UCSD-AML1 (cell line): ENCODE results near the gene DYNLT1.
"Not testable (repeated sequence)": the region's sequence is repeated elsewhere in the genome, so short reads cannot be mapped to it uniquely, and the experiment has no call there.

Source experiments
- DNase-seq: peaks from one replicate; lab custom pipeline; 2025; ENCODE audit not compliant: unreplicated experiment; lab: John Stamatoyannopoulos, UW

DYNLT1 gene

DNA sequence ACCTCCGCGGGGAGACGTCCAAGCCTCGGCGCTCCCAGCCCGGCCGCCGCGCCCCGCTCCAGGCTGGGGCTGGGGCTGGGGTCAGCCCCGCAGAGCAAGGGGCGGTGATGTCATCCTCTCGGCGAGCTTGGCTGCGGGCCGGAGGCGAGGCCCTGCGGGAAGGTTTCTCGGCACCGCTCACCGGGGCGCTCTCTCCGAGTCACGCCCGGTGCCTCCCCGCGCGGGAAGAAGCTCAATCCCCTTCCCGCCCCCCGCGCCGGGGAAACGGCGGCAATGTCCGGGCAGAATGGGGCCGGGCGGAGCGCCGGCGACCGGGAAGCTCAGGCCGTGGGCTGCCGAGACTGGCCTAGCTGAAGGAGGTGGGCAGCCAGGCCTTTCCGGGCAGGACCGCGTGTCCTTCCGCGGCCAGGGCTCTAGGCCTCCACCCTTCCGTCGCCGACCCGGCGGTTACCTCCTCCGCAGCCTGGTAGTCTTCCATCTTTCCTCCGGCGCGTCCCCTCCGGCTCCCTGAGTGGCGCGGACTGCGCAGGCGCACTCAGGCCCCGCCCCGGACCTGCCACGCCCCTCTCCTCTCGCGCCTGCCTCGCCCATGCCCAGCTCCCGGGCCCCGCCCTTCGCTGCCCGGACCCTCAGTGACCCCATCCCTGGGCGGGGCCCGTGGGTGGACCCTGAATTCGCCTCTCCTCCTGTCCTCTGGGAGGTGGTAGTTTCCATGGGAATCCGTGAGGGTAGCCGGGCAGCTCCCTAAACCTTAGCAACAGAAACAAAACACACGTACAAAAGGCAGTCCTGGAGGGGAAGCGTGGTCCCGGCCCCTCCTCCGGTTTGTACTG, at the start of gene DYNLT1:
TSS of gene DYNLT1 (minus strand) at position 513 of the 833 bp plus-strand sequence. CDS start at position 478, 35 bp downstream.
- DNase-seq = peak; percentile 96

DNA sequence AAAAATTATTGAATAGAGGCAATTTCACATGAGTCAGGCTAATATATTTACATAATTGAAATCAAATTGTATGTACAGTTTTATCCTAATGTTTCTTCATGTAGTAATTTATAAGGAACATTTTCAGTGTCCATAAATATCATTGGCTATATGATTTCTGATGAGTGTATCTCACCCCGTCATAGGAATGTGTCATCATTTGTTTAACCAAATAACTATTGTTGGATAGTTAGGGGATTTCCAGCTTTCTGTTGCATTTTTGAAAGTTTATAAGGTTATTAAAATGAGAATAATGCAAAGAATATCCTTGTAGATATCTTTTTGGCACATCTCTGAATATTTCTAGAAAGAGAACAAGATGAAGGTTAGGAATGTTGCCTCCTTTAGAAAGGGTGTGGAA, 44.3 kb upstream of the DYNLT1 start:
- DNase-seq = no peak

DNA sequence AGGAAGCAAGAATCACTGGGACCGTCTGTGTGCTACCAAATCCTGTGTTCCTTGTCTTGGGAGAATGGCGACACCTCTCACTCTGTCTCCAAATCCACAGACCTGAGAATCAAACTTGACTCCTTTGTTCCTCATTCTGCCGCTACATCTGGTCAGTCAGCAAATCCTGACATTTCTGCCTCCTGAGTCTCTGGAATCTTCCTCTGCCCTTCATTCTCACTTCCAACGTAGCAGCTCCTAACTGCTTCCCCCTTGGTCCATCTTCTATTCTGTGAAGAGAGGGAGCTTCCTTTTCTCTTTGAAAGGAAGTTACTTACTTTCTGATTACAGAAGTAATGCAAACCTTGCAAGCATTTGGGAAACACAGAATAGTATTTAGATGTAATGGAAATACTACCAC, 43.0 kb upstream of the DYNLT1 start:
- no peak for DNase-seq

DNA sequence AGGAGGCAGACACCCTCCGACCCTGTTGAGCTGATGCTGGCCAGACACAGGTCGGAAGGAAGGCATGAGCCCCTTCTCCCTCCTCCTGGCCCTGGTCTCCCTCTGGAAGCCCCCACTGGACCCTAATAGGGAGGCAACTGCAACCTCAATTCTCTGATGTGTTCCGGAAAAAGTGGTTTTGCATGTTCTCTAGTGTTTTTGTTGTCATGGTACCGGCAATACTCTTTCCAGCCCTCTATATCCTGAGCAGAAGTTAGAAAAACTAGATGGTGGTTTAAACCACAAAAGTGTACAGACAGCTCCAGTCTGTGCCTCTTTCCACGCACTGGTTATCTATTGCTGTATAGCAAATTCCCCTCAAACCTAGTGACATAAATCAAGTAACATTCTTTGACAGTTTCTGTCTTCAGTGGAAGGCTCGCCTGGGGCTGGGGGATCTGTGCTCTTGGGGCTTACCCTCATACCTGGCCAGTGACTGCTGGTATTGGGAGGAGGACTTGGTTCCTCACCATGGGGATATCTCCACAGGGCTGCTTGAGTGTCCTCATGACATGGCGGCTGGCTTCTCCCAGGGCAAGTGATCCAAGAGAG, 42.3 kb upstream of the DYNLT1 start:
- peak; percentile 29 for DNase-seq

DNA sequence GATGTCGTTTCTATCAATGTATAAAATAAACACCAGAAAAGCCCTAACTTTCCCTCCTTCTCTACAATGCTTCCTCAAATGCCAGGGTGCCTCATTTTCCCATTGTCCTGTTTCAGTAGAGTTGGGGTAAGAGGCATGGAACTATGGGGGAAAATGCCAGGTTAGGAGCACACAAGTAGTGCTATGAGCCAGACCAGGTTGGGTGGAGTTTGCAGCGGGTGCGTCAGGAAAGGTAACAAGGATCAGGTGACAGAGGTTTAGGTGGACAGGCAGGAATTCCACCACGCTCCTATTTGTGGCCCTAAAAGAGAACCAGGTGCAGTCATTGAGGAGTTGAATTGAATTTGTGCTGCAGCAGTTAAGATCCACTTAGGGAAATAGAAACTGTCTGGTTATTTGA, 41.8 kb upstream of the DYNLT1 start:
- no peak for DNase-seq

DNA sequence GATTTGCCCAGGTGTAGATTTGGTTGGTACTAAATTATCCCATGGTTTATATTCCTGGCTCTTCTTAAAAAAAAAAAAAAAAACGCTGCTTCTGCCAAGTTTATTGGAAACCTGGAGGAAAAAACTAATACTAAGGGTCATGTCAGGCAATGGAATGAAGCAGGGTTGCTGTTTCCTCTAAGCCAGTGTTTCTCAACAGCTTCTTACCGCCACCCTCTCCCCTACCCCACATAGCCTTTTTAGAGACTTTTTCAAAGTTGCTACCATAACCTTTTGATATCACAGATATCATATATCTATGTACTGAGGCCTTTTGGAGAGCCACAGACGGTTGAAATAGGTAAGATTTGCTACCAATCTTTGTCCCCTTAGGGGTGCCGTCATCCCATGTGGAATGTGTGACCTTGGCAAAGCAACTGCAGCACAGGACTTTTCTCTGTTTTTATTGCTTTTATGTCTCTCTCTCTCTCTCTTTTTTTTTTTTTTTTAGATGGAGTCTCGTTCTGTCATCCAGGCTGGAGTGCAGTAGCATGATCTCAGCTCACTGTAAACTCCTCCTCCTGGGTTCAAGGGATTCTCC, 40.3 kb upstream of the DYNLT1 start:
- DNase-seq = no peak

DNA sequence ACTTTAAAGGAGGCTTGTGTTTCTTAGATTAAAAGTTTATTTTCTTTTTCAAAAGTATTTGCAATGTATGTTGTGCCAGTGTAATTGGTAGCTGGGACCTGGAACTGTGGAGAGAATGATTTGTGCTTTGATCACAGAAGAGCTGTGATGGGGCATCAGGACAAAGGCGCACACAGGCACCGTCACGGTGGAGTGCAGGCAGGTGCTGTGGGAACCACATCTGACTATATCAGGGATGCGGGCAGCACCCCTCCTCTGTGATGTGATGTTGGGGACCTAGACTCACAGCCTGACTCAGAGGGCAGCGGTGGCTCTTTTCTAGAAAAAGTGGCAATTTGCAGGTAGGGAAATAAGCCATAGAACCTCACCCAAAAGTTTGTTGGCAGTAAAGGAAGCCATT, 39.8 kb upstream of the DYNLT1 start:
- no peak for DNase-seq

DNA sequence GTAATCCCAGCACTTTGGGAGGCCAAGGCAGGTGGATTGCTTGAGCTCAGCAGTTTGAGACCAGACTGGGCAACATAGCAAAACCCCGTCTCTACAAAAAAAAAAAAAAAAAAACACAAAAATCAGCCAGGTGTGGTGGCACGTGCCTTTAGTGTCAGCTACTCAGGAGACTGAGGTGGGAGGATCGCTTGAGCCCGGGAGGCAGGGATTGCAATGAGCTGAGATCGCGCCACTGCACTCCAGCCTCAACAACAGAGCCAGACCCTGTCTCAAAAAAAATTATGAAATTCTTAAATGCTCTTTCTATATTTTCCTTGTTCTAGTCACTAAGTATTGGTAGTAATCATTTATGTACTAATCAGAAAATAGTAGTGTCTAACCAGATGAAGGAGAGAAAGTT, 35.9 kb upstream of the DYNLT1 start:
- no peak for DNase-seq

DNA sequence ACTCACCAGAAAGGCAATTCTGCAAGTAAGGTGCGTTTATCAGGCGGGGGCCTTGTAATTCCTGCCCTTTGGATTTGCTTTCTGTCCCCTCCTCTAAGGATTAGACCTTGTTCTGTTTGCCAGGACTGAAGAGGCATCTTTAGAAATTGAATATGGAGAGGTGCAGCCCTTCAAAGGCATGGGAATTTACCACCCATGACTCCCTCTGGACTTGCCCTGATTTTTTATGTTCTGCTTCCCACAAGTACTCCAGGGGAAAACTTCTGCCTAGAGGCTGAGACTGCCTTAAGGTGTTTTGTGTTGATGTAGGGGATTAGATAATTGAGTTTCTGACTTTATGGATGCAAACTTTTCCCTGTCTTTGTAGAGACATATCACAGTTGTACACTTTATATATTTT, 35.5 kb upstream of the DYNLT1 start:
- DNase-seq = no peak

DNA sequence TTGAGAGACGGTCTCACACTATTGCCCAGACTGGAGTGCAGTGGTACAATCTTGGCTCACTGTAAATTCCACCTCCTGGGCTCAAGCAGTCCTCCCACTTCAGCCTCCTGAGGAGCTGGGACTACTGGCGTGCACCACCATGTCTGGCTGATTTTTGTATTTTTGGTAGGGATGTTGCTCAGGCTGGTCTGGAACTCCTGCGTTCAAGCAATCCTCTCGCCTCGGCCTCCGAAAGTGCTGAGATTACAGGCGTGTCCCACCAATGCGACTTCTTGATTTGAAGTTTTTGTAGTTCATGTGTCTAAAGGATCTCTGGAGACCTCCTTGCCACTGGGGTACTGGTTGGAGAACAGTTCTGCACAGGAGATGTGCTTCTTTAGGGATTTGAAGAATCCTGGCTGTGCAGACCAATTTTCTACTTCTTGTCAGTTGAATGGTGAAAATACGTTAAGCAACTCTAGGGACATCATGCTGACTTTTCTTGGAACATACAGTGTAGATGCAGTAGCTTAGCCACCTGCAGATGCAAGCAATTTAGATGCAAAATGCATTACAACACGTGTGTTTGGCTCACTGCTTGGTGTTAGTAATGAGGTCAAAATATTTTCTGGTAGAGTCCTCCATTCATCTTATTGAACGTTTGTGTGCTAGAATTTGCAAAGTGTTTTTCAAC, 33.5 kb upstream of the DYNLT1 start:
- DNase-seq = no peak

DNA sequence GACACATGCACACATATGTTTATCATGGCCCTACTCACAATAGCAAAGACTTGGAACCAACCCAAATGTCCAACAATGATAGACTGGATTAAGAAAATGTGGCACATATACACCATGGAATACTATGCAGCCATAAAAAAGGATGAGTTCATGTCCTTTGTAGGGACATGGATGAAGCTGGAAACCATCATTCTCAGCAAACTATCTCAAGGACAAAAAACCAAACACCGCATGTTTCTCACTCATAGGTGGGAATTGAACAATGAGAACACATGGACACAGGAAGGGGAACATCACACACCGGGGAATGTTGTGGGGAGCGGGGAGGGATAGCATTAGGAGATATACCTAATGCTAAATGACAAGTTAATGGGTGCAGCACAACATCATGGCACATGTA, 32.6 kb upstream of the DYNLT1 start:
- not testable (repeated sequence) for DNase-seq

DNA sequence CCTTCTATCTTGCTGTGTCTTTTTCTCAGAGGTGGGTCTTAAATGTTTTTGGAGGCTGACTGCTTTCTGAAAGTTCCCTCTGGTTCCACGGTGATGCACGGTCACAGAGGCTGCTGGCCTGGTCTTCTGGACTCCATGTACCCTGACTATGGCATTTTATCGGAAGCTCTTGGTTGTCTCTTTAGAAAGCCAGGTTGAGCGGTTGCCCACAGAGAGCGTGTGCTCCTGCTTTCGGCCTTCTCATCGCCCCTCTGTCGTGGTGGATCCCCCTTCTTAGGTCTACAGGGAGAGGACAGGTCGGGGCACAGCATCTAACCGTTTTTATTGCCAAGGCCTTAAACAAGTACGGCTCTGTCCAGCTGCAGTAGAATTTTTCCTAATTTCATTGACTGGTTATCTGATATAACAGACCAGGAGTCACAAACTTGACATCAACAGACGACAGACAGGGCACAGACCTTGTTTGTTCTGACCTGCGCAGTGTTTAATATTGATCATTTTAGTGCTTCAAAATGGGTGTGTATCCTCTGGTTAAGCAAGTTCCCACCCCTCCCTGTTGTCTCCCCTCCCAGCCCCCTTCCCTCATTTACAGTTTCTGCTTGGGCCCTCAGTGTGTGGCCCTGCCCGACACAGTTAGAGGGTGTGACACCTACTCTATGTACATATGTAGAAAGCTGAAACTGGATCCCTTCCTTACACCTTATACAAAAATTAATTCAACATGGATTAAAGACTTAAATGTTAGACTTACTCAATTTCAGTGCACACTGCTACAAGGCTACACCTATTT, 30.0 kb upstream of the DYNLT1 start:
- no peak for DNase-seq

DNA sequence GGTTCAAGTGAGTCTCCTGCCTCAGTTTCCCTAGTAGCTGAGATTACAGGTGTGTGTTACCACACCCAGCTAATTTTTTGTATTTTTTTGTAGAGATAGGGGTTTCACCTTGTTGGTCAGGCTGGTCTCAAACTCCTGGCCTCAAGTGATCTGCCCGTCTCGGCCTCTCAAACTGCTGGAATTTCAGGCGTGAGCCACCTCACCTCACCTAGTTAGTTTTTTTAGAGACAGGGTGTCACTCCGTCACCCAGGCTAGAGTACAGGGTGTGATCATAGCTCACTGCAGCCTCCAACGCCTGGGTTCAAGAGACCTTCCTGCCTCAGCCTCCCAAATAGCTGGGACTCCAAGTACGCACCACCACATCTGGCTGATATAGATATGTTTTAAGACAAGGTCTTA, 28.2 kb upstream of the DYNLT1 start:
- DNase-seq = no peak

DNA sequence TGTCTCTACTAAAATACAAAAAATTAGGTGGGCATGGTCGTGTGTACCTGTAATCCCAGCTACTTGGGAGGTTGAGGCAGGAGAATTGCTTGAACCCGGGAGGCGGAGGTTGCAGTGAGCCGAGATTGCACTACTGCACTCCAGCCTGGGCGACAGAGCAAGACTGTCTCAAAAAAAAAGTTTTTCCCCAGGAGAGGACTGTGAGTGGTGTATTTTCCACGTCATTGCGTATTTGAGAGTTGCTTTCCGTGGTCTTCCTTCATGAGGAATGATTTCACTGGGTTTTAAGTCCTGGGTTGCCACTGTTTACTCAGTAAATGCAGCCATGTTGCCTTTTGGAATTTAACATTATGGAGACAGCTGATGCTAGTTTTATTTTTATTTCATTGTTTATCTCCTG, 27.6 kb upstream of the DYNLT1 start:
- DNase-seq = not testable (repeated sequence)

DNA sequence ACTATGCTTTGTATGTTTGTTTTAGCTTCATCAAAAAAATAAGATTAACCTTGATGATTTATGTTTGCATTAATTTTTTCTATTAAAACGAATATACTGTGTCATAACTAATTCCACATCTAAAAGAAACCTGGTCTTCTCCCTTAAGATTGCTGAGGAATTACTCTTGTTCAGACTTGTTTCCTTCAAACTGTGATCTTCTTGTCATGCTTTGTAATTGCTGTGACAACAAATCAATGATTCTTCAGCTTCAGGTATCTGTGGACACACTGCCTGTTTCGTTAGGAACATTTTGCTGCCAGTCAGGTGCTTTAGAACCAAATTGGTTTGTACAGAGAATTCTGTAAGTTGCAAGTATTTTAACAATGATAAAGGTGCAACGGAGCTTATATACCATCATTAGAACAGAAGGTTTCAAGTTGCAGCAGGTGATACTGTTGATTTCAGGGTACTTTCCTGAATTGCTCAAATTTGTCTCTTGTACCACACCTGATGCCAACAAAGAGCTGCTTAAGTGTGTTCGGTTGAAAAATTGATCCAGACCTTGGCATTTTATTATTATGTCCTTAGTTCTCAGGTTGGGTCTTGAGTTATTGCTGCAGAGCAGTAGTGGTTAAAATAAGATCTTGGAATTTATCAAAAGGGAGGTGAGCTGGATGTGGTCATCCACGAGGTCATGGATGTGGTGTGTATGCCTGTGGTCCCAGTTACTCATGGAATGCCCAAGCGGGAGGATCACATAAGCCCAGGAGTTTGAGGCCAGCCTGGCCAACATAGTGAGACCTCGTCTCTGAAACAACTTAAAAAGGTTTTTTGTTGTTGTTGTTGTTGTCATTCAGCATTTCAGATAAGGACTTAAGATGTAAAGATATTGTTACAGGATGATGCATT, 24.8 kb upstream of the DYNLT1 start:
- DNase-seq = no peak

DNA sequence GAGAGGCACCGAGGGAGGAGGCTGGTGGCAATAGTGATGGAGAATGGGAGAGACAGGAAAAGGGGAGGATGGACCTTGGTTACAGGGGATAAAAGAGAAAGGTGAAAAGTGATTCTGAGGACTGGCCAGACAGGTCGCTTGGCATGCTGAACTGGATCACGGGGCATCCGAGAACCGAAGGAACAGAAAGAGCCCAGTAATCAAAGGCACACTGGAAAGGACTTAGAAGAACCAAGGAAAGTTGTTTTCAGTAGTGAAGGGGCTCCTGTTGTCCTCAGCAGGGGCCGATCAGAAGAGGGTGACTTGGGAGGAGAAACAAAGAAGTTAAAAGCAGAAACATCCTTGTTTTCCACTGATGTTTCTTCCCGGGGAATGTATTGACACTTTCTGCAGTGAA, 24.2 kb upstream of the DYNLT1 start:
- no peak for DNase-seq

DNA sequence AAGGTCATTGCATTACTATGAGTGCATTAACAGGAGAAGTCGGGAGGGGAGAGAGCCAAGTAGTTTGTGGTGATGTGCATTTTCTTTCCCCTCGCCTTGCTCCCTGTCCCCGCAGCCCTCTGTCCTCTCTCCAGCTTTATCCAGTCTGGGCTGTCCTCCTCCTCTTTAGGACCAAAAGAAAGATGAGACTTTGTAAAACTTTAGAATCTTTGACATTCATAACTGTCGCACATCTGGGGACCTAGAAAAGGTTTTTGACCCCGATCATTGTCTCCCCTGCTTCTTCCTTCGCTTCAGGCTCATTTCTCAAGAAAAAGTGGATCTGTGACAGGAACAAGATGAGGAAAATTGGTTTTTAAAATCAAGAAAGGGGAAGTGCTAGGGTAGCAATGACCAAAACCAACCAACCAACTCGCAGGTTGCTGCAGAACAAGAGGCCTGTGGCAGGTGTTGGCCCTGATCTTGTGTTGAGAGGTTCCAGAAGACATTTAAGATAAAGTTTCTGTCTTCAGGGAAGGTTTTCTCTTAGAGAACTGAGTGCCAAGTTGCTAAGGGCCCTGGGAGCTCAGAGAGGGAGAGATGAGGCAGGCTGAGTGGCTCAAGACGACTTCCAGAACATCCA, 22.9 kb upstream of the DYNLT1 start:
- no peak for DNase-seq

DNA sequence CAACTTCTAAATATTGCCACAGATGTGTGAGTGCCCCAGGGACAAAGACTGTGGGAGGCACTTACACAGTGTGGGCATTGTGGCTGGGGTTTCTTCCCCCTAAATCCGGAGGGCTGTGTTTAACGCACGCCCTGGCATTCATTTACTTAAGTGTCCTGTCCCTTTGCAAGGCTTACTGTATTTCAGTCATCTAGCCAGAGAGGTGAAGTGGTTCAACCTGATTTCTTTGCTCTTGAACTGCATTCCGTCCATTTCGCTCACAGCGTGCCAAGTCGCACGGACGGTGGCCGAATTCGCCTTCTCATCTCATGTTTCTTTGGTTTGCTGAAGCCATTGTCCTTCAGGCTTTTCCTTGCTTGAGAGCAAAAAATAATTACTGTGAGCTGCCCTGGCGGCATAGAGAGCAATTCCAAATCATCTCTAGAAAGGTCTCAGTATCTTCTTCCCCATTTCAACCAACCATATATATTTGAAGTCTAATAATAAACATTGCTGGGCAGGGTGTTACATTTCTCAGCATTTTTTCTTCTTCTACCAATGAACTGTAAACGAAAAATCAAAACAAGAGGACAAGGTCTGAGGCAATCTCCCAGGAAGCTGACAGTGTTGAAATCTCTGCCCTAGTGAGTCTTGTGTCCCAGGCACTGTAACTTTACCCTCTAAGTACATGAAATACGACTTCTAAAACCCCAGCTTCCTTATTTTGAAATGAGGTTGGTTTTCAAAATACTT, 22.3 kb upstream of the DYNLT1 start:
- no peak for DNase-seq

DNA sequence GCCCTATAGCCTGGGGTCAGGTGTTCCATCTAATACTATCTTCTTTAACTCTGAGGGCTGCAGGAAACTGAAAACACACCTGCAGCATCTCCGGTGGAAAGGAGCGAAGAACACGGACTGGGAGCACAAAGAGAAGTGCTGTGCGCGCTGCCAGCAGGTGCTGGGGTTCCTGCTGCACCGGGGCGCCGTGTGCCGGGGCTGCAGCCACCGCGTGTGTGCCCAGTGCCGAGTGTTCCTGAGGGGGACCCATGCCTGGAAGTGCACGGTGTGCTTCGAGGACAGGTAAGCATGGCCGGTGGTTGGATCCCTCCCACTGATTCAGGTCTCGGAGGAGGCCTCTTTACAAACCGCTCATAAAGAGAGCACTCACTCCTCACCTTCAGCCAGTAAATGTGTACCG, 20.8 kb upstream of the DYNLT1 start:
- no peak for DNase-seq
